GM12878 (cell line): Measurements from ENCODE around the gene ZPBP. TPM values are rescaled to one million over a fixed set of nuclear protein-coding genes. Genes with fewer than 3 reads are reported as not detected.

Experiments
- CREM ChIP-seq: IDR thresholded peaks from 2 replicates; pipeline ENCODE4 v1.6.1; 2014; ENCODE audit warnings: antibody characterized with exemption, low read depth
- CTCF ChIP-seq, 3 experiments: IDR thresholded peaks in 2 of 3; conservative IDR thresholded peaks in 1 of 3; 2 replicates each; pipeline ENCODE4 v1.5.1; 2011; ENCODE audit warnings: low read depth in 3 of 3, low read length in 3 of 3, mild to moderate bottlenecking in 3 of 3, control low read depth in 2 of 3, moderate library complexity in 2 of 3, inconsistent platforms in 1 of 3, mixed read lengths in 1 of 3; ENCODE audit not compliant: control insufficient read depth in 2 of 3, insufficient read depth in 1 of 3; ENCODE audit errors: extremely low read depth in 1 of 3
- HDAC6 ChIP-seq: fragments of 200-600 bp; sonication (generic); IDR thresholded peaks from one replicate; pipeline ENCODE4 v1.8.0; 2017; ENCODE audit warnings: antibody characterized with exemption; ENCODE audit not compliant: unreplicated experiment
- NR2C2 ChIP-seq: IDR thresholded peaks from 2 replicates; pipeline ENCODE4 v1.6.1; 2011; ENCODE audit warnings: borderline replicate concordance, low read depth; ENCODE audit not compliant: control insufficient read depth, insufficient read length
- SIX5 ChIP-seq: IDR thresholded peaks from 2 replicates; pipeline ENCODE4 v1.6.1; 2011; ENCODE audit warnings: mild to moderate bottlenecking, low read depth, low read length, moderate library complexity; ENCODE audit not compliant: severe bottlenecking
- SMAD5 ChIP-seq: IDR thresholded peaks from 2 replicates; pipeline ENCODE4 v1.6.1; 2016; ENCODE audit warnings: antibody characterized with exemption, low read depth
- ZNF207 ChIP-seq: fragments of 450-650 bp; IDR thresholded peaks from 2 replicates; pipeline ENCODE4 v1.6.1; 2014; ENCODE audit warnings: antibody characterized with exemption, mild to moderate bottlenecking, borderline replicate concordance
- ZNF217 ChIP-seq: fragments of 450-650 bp; IDR thresholded peaks from 2 replicates; pipeline ENCODE4 v1.6.1; 2017; ENCODE audit warnings: antibody characterized with exemption, mild to moderate bottlenecking
- ZNF592 ChIP-seq: fragments of 450-650 bp; IDR thresholded peaks from 2 replicates; pipeline ENCODE4 v1.6.1; 2017; ENCODE audit warnings: mild to moderate bottlenecking, moderate library complexity
- polyA plus RNA-seq, 11 experiments: library from polyadenylated mRNA; depleted of rRNA in 4 of 11; unstranded in 6 of 11; stranded (reverse) in 5 of 11; fragments of >200 nt; fragmentation: Nextera tagmentation in 4 of 11; fragmentation: Illumina TruSeq in 1 of 11; extraction: Ambion mirVana in 4 of 11; extraction: Trizol in 1 of 11; gene quantifications; 1 replicate in 1 of 11; 2 replicates in 10 of 11; pipeline versions ENCODE4 v1.2.1 to v1.2.3, GENCODE V29; 2011 to 2016; ENCODE audit warnings: inconsistent platforms in 2 of 11, missing spikeins in 2 of 11, low read depth in 1 of 11
- total RNA-seq, 4 experiments: library from RNA; depleted of rRNA in 3 of 4; stranded (reverse); fragments of >200 nt in 3 of 4; fragmentation: Illumina TruSeq in 1 of 4; extraction: Trizol in 1 of 4; gene quantifications; 2 replicates each; pipeline versions ENCODE4 v1.2.1 to v1.2.3, GENCODE V29; 2013 to 2021

ZPBP gene
- total and polyA plus RNA-seq, 10 of the 15 experiments (the other 5 are each of a cell fraction or from before 2014, with no cell fraction given): not detected

- no peak for TF ChIP-seq CTCF (IDR thresholded peaks at IDR 0.05 in 2 of 3, conservative IDR thresholded peaks at IDR 0.05 in 1 of 3; ENCODE audit: control insufficient read depth in 2 of 3, extremely low read depth in 1 of 3, insufficient read depth in 1 of 3, low read depth in 3 of 3, low read length in 3 of 3)
- TF ChIP-seq SMAD5: no peak
- TF ChIP-seq ZNF207: no peak
- no peak for TF ChIP-seq ZNF217
- TF ChIP-seq CREM: no peak
- TF ChIP-seq SIX5: no peak
- no peak for TF ChIP-seq NR2C2
- no peak for TF ChIP-seq HDAC6
- TF ChIP-seq ZNF592: no peak
Measured at GRCh38 chr7:50037086-50037485, 56.0 kb downstream of the ZPBP start (continued).
